H9 (cell line): ENCODE measurements around the gene TMEM178B. TPM values are rescaled to one million over a fixed set of nuclear protein-coding genes. Genes with fewer than 3 reads are reported as not detected.

Experiments
- DNase-seq: peaks from one replicate; pipeline ENCODE4 v3.0.0-alpha.2; 2017
- H2AFZ ChIP-seq: one replicate; pipeline ENCODE4 v1.6.1; 2013; ENCODE audit warnings: mild to moderate bottlenecking, low read length, control low read depth, moderate library complexity
- H2AK5ac ChIP-seq: 2 replicates; pipeline ENCODE4 v1.6.1; 2013; ENCODE audit warnings: low read length, control low read depth, mixed read lengths; ENCODE audit not compliant: insufficient read length
- H2BK120ac ChIP-seq: one replicate; pipeline ENCODE4 v1.6.1; 2013; ENCODE audit warnings: low read depth, mild to moderate bottlenecking, low read length, control low read depth, inconsistent platforms; ENCODE audit not compliant: poor library complexity, severe bottlenecking
- H2BK12ac ChIP-seq: 2 replicates; pipeline ENCODE4 v1.6.1; 2013; ENCODE audit warnings: low read length, control low read depth, mixed read lengths, low read depth; ENCODE audit not compliant: insufficient read length
- H2BK15ac ChIP-seq: 2 replicates; pipeline ENCODE4 v1.6.1; 2013; ENCODE audit warnings: low read depth, low read length, control low read depth
- H2BK20ac ChIP-seq: one replicate; pipeline ENCODE4 v1.6.1; 2013; ENCODE audit warnings: low read depth, mild to moderate bottlenecking, low read length, control low read depth, inconsistent platforms; ENCODE audit not compliant: poor library complexity, severe bottlenecking
- H2BK5ac ChIP-seq: 2 replicates; pipeline ENCODE4 v1.6.1; 2013; ENCODE audit warnings: low read length, control low read depth, mixed read lengths; ENCODE audit not compliant: insufficient read length
- H3K14ac ChIP-seq: 2 replicates; pipeline ENCODE4 v1.6.1; 2013; ENCODE audit warnings: low read length, control low read depth; ENCODE audit not compliant: insufficient read depth
- H3K18ac ChIP-seq: 2 replicates; pipeline ENCODE4 v1.6.1; 2013; ENCODE audit warnings: low read depth, mild to moderate bottlenecking, mixed read lengths, low read length, control low read depth; ENCODE audit not compliant: insufficient read length
- H3K23ac ChIP-seq: 2 replicates; pipeline ENCODE4 v1.6.1; 2013; ENCODE audit warnings: low read length, control low read depth, mixed read lengths, low read depth; ENCODE audit not compliant: insufficient read length
- H3K23me2 ChIP-seq: 2 replicates; pipeline ENCODE4 v1.6.1; 2013; ENCODE audit warnings: low read depth, mild to moderate bottlenecking, mixed read lengths, low read length, control low read depth; ENCODE audit not compliant: insufficient read length, poor library complexity, severe bottlenecking
- H3K27ac ChIP-seq: 2 replicates; pipeline ENCODE4 v1.5.1; 2013; ENCODE audit warnings: low read length, control low read depth, mixed read lengths, low read depth; ENCODE audit not compliant: insufficient read length
- H3K27me3 ChIP-seq: 2 replicates; pipeline ENCODE4 v1.6.1; 2013; ENCODE audit warnings: low read length, control low read depth, inconsistent platforms; ENCODE audit not compliant: insufficient read depth
- H3K4ac ChIP-seq: 2 replicates; pipeline ENCODE4 v1.6.1; 2013; ENCODE audit warnings: low read depth, mild to moderate bottlenecking, control low read depth, inconsistent platforms, low read length, moderate library complexity
- H3K4me1 ChIP-seq: 2 replicates; pipeline ENCODE4 v1.6.1; 2013; ENCODE audit warnings: low read length, control low read depth, inconsistent platforms; ENCODE audit not compliant: insufficient read depth
- H3K4me2 ChIP-seq: 2 replicates; pipeline ENCODE4 v1.6.1; 2013; ENCODE audit warnings: low read length, control low read depth, mixed read lengths; ENCODE audit not compliant: insufficient read length, insufficient read depth
- H3K56ac ChIP-seq: 2 replicates; pipeline ENCODE4 v1.6.1; 2013; ENCODE audit warnings: low read depth, mild to moderate bottlenecking, mixed read lengths, low read length, control low read depth; ENCODE audit not compliant: insufficient read length
- H3K79me1 ChIP-seq: 2 replicates; pipeline ENCODE4 v1.6.1; 2013; ENCODE audit warnings: low read depth, mild to moderate bottlenecking, moderate library complexity, low read length, control low read depth, inconsistent platforms; ENCODE audit not compliant: insufficient read depth, poor library complexity, severe bottlenecking
- H3K79me2 ChIP-seq: 2 replicates; pipeline ENCODE4 v1.6.1; 2013; ENCODE audit warnings: low read length, control low read depth, inconsistent platforms; ENCODE audit not compliant: insufficient read depth
- H3K9ac ChIP-seq: 2 replicates; pipeline ENCODE4 v1.6.1; 2013; ENCODE audit warnings: low read length, control low read depth, mixed read lengths; ENCODE audit not compliant: insufficient read length; ENCODE audit errors: extremely low read depth
- H3K9me3 ChIP-seq: one replicate; pipeline ENCODE4 v1.6.1; 2013; ENCODE audit warnings: low read depth, low read length, inconsistent platforms; ENCODE audit not compliant: control insufficient read depth
- H3T11ph ChIP-seq: one replicate; pipeline ENCODE4 v1.6.1; 2013; ENCODE audit warnings: mild to moderate bottlenecking, low read length, control low read depth, inconsistent platforms
- H4K20me1 ChIP-seq: one replicate; pipeline ENCODE4 v1.6.1; 2013; ENCODE audit not compliant: control insufficient read depth, insufficient read length, insufficient read depth
- H4K5ac ChIP-seq: 2 replicates; pipeline ENCODE4 v1.6.1; 2013; ENCODE audit warnings: low read depth, mild to moderate bottlenecking, mixed read lengths, low read length, control low read depth; ENCODE audit not compliant: insufficient read length
- H4K8ac ChIP-seq: replicated peaks from 2 replicates; pipeline ENCODE4 v1.6.1; 2013; ENCODE audit warnings: low read length, control low read depth, mixed read lengths, low read depth; ENCODE audit not compliant: insufficient read length
- H4K91ac ChIP-seq: 2 replicates; pipeline ENCODE4 v1.6.1; 2013; ENCODE audit warnings: low read depth, mild to moderate bottlenecking, moderate library complexity, mixed read lengths, low read length, control low read depth; ENCODE audit not compliant: insufficient read length
- H3K27ac Mint-ChIP-seq, 3 experiments: 2 replicates in 2 of 3; 3 replicates in 1 of 3; pipeline ENCODE4 v1.8.0; 2020 to 2021; ENCODE audit warnings: mixed read lengths in 3 of 3, mild to moderate bottlenecking in 1 of 3, moderate library complexity in 1 of 3
- H3K27me3 Mint-ChIP-seq: 2 replicates; pipeline ENCODE4 v1.8.0; 2021; ENCODE audit warnings: low read depth, mild to moderate bottlenecking, moderate library complexity, mixed read lengths
- H3K36me3 Mint-ChIP-seq, 3 experiments: 2 replicates in 2 of 3; 3 replicates in 1 of 3; pipeline ENCODE4 v1.8.0; 2020 to 2021; ENCODE audit warnings: low read depth in 3 of 3, mixed read lengths in 3 of 3; ENCODE audit not compliant: insufficient read depth in 1 of 3
- H3K4me1 Mint-ChIP-seq, 2 experiments: 2 replicates each; pipeline ENCODE4 v1.8.0; 2020; ENCODE audit warnings: mixed read lengths in 2 of 2
- H3K4me3 Mint-ChIP-seq, 2 experiments: 2 replicates in 1 of 2; 3 replicates in 1 of 2; pipeline ENCODE4 v1.8.0; 2020 to 2021; ENCODE audit warnings: mild to moderate bottlenecking in 2 of 2, mixed read lengths in 2 of 2, moderate library complexity in 1 of 2
- H3K9me3 Mint-ChIP-seq, 2 experiments: 2 replicates in 1 of 2; 3 replicates in 1 of 2; pipeline ENCODE4 v1.8.0; 2020; ENCODE audit warnings: mild to moderate bottlenecking in 2 of 2, mixed read lengths in 2 of 2, moderate library complexity in 1 of 2
- CTCF ChIP-seq: fragments of 200-600 bp; sonication (generic); conservative IDR thresholded peaks from 3 replicates; pipeline ENCODE4 v1.8.0; 2021; ENCODE audit warnings: antibody characterized with exemption, mild to moderate bottlenecking
- WGBS: extraction: QIAGEN DNeasy Blood & Tissue Kit; methylation state at CpG from one replicate; pipeline ENCODE4 v1.1.7; 2013; ENCODE audit warnings: missing lambda C conversion rate, low lambda C conversion rate, mixed read lengths; ENCODE audit not compliant: insufficient read length; ENCODE audit errors: extremely low coverage; 5-methylcytosine and 5-hydroxymethylcytosine counted together
- total RNA-seq: library from RNA; stranded (reverse); gene quantifications from 2 replicates; pipeline ENCODE4 v1.2.1, GENCODE V29; 2021

Gene TMEM178B
- total RNA-seq, 1 experiment from 2014 or later = 11.3 TPM

GRCh38 chr7:141455723-141456122 lies 381.9 kb downstream of the TMEM178B start:
- Mint-ChIP-seq H3K36me3 (peaks cover 0 to 2% (median 0%) of the 10 kb centered on the region in 3 experiments; a peak in 1 of 7 replicates), H3K27ac (no peak overlapping the region), H3K4me1 (no peaks in the 10 kb centered on the region), H3K4me3 (no peak overlapping the region), H3K9me3 (no peaks in the 10 kb centered on the region), H3K27me3 (no peaks in the 10 kb centered on the region; the same call in 1 of the 2 replicates)
- H2AK5ac ChIP-seq = no peak overlapping the region
- H3K23ac ChIP-seq = no peak overlapping the region
- TF ChIP-seq CTCF = no peak
- H3K4me2 ChIP-seq = no peak overlapping the region
- no peak overlapping the region for H3K9ac ChIP-seq
- no peak overlapping the region for H3K56ac ChIP-seq
- no peaks in the 10 kb centered on the region for H3K27me3 ChIP-seq
- no peak overlapping the region for H4K5ac ChIP-seq
- H3K23me2 ChIP-seq = no peaks in the 10 kb centered on the region
- no peaks in the 10 kb centered on the region for H3K79me2 ChIP-seq
- no peak overlapping the region for H2BK15ac ChIP-seq
- H3K79me1 ChIP-seq = no peaks in the 10 kb centered on the region
- no peak overlapping the region for H2AFZ ChIP-seq
- H2BK120ac ChIP-seq = no peak overlapping the region
- H4K91ac ChIP-seq = no peak overlapping the region
- H2BK12ac ChIP-seq = no peak overlapping the region
- no peaks in the 10 kb centered on the region for H4K20me1 ChIP-seq
- H2BK20ac ChIP-seq = no peak overlapping the region
- no peak overlapping the region for H3K4ac ChIP-seq
- DNase-seq = no peak
- H3K4me1 ChIP-seq = 0 out of 2 replicates have a peak, but pooled peaks cover 2% of the 10 kb centered on the region
- no peak overlapping the region for H4K8ac ChIP-seq
- no peak overlapping the region for H3K27ac ChIP-seq
- H3K18ac ChIP-seq = no peak overlapping the region
- WGBS = no CpG with 5 or more reads among the region's 1 CpG
- no peaks in the 10 kb centered on the region for H3K9me3 ChIP-seq
- H3T11ph ChIP-seq = no peak overlapping the region
- H2BK5ac ChIP-seq = no peak overlapping the region
- H3K14ac ChIP-seq = no peak overlapping the region
